Endometrium (tissue), 2 donors: Measurements from ENCODE around the gene DRG1.
"Not testable (repeated sequence)": the region's sequence is repeated elsewhere in the genome, so short reads cannot be mapped to it uniquely, and the experiment has no call there.

ENCODE experiments used
- FAIRE-seq: peaks from 2 replicates; lab custom pipeline; 2012; peaks lifted over from hg19 to GRCh38; lab: Jason Lieb, UNC
- donor health status: control.
- donor health status: control.

DRG1 gene

GRCh38 chr22:31399211-31400022, at the start of gene DRG1:
DRG1 (plus strand) TSS chr22:31399604; CDS start chr22:31399684, 80 bp downstream.
- peak; percentile 48 for FAIRE-seq

- FAIRE-seq = no peak
These were observed 49.4 kb upstream of the DRG1 start for GRCh38 chr22:31349960-31350359.

GRCh38 chr22:31350410-31350863, 49.0 kb upstream of the DRG1 start:
- no peak for FAIRE-seq

- FAIRE-seq = no peak
These were observed 44.9 kb upstream of the DRG1 start for GRCh38 chr22:31354515-31354914.

- FAIRE-seq = no peak
These were observed 39.4 kb upstream of the DRG1 start for GRCh38 chr22:31360029-31360428.

GRCh38 chr22:31361743-31362142, 37.7 kb upstream of the DRG1 start:
- no peak for FAIRE-seq

GRCh38 chr22:31363885-31364465, 35.4 kb upstream of the DRG1 start:
- no peak for FAIRE-seq

GRCh38 chr22:31367426-31367825, 32.0 kb upstream of the DRG1 start:
- no peak for FAIRE-seq

GRCh38 chr22:31377612-31378011, 21.8 kb upstream of the DRG1 start:
- no peak for FAIRE-seq

GRCh38 chr22:31378123-31378522, 21.3 kb upstream of the DRG1 start:
- FAIRE-seq = no peak

GRCh38 chr22:31378651-31379050, 20.8 kb upstream of the DRG1 start:
- FAIRE-seq = not testable (repeated sequence)

- no peak for FAIRE-seq
These were observed 5.5 kb upstream of the DRG1 start for GRCh38 chr22:31393893-31394292.

- FAIRE-seq = no peak
These were observed 5.1 kb upstream of the DRG1 start for GRCh38 chr22:31394326-31394725.

- FAIRE-seq = no peak
These were observed 1.2 kb upstream of the DRG1 start for GRCh38 chr22:31398231-31398630.

- no peak for FAIRE-seq
These were observed 606 bp downstream of the DRG1 start for GRCh38 chr22:31400023-31400397.

GRCh38 chr22:31402350-31402749, 2.9 kb downstream of the DRG1 start:
- FAIRE-seq = not testable (repeated sequence)

- no peak for FAIRE-seq
These were observed 26.1 kb downstream of the DRG1 start for GRCh38 chr22:31425331-31426050.

GRCh38 chr22:31431950-31432349, 32.5 kb downstream of the DRG1 start:
- FAIRE-seq = no peak

- FAIRE-seq = no peak
These were observed 36.7 kb downstream of the DRG1 start for GRCh38 chr22:31436132-31436531.

- no peak for FAIRE-seq
These were observed 40.4 kb downstream of the DRG1 start for GRCh38 chr22:31439808-31440207.

GRCh38 chr22:31440681-31441080, 41.3 kb downstream of the DRG1 start:
- no peak for FAIRE-seq

GRCh38 chr22:31441652-31442051, 42.2 kb downstream of the DRG1 start:
- no peak for FAIRE-seq
